K562 (cell line): Measurements from ENCODE around the gene RIMOC1. TPM values are rescaled to one million over a fixed set of nuclear protein-coding genes. Genes with fewer than 3 reads are reported as not detected.

Experiments
- ATAC-seq: fragments of 200-7000 bp; cut with Tn5 transposase; 3 replicates; pipeline ENCODE4 v1.9.1; 2020; ENCODE audit warnings: moderate library complexity
- BruUV-seq: library from RNA; stranded (reverse); fragments of 400-500 nt; replicated peaks from 2 replicates; lab custom pipeline; 2021; lab: Mats Ljungman, UMichigan
- CTCF ChIA-PET: fragments of 300-600 bp; formaldehyde crosslinking; extraction: SDS; loops from one replicate; lab custom pipeline; 2021; ENCODE audit warnings: low intra/inter-chr PET ratio; lab: Yijun Ruan, JAX
- POLR2A ChIA-PET: fragments of 300-600, 350-650 bp; sonication (Branson Sonifier 250); formaldehyde crosslinking; extraction: SDS; loops from one replicate; lab custom pipeline; 2021; ENCODE audit warnings: antibody characterized with exemption, inconsistent platforms; lab: Yijun Ruan, JAX
- DNase-seq, 4 experiments: peaks; one replicate each; pipeline versions ENCODE4 v3.0.0 to v3.0.0-alpha.2; 2011 to 2018; ENCODE audit warnings: low spot score in 3 of 4, mixed read lengths in 3 of 4; ENCODE audit errors: extremely low read depth in 1 of 4
- FAIRE-seq: peaks from 2 replicates; lab custom pipeline; 2011; peaks lifted over from hg19 to GRCh38; lab: Jason Lieb, UNC
- H2AFZ ChIP-seq: 2 replicates; pipeline ENCODE4 v1.6.0; 2011; ENCODE audit warnings: low read depth, low read length, control low read depth, inconsistent platforms
- H3K27ac ChIP-seq: fragments of 200-600 bp; 3 replicates; pipeline ENCODE4 v1.8.0; 2011; ENCODE audit warnings: low read depth, mild to moderate bottlenecking, control low read depth, inconsistent platforms, low read length, moderate library complexity, mixed read lengths; ENCODE audit errors: extremely low read depth
- H3K27me3 ChIP-seq, 2 experiments: fragments of 300-600 bp in 1 of 2; 2 replicates in 1 of 2; 3 replicates in 1 of 2; pipeline versions ENCODE4 v1.6.0 to v1.8.0; 2011; ENCODE audit warnings: inconsistent platforms in 2 of 2, low read length in 2 of 2, mild to moderate bottlenecking in 1 of 2, mixed read lengths in 1 of 2, moderate library complexity in 1 of 2; ENCODE audit not compliant: control insufficient read depth in 2 of 2, insufficient read depth in 2 of 2
- H3K36me3 ChIP-seq: fragments of 300-600 bp; 3 replicates; pipeline ENCODE4 v1.8.0; 2011; ENCODE audit warnings: mild to moderate bottlenecking, low read length, inconsistent platforms; ENCODE audit not compliant: control insufficient read depth, insufficient read depth
- H3K4me1 ChIP-seq, 2 experiments: fragments of 200-600 bp in 1 of 2; replicated peaks in 1 of 2; 2 replicates in 1 of 2; 3 replicates in 1 of 2; pipeline versions ENCODE4 v1.5.1 to v1.8.0; 2011; ENCODE audit warnings: inconsistent platforms in 2 of 2, low read length in 2 of 2, mild to moderate bottlenecking in 1 of 2, mixed read lengths in 1 of 2, moderate library complexity in 1 of 2; ENCODE audit not compliant: control insufficient read depth in 2 of 2, insufficient read depth in 2 of 2
- H3K4me2 ChIP-seq: 2 replicates; pipeline ENCODE4 v1.6.1; 2011; ENCODE audit warnings: low read length, control low read depth, inconsistent platforms, mixed read lengths; ENCODE audit not compliant: insufficient read depth
- H3K4me3 ChIP-seq: fragments of 200-600 bp; sonication (generic), shearing (Covaris generic); 2 replicates; pipeline ENCODE4 v1.5.1; 2016; ENCODE audit warnings: control low read depth, inconsistent platforms
- H3K79me2 ChIP-seq: fragments of 200-600 bp; 3 replicates; pipeline ENCODE4 v1.8.0; 2011; ENCODE audit warnings: low read length, inconsistent platforms; ENCODE audit not compliant: control insufficient read depth, insufficient read depth
- H3K9ac ChIP-seq, 2 experiments: 2 replicates each; pipeline versions ENCODE4 v1.6.0 to v1.6.1; 2011; ENCODE audit warnings: low read depth in 2 of 2, low read length in 2 of 2, control low read depth in 1 of 2, inconsistent platforms in 1 of 2, mild to moderate bottlenecking in 1 of 2, mixed read lengths in 1 of 2; ENCODE audit not compliant: insufficient read depth in 1 of 2
- H3K9me1 ChIP-seq: one replicate; pipeline ENCODE4 v1.6.0; 2011; ENCODE audit warnings: inconsistent platforms, mild to moderate bottlenecking, low read length, moderate library complexity; ENCODE audit not compliant: control insufficient read depth, insufficient read depth
- H3K9me3 ChIP-seq: replicated peaks from 2 replicates; pipeline ENCODE4 v1.5.1; 2011; ENCODE audit warnings: low read depth, low read length, inconsistent platforms; ENCODE audit not compliant: control insufficient read depth, insufficient read depth
- H4K20me1 ChIP-seq: replicated peaks from 2 replicates; pipeline ENCODE4 v1.6.1; 2011; ENCODE audit warnings: low read length, inconsistent platforms, mixed read lengths; ENCODE audit not compliant: control insufficient read depth, insufficient read depth
- BCOR ChIP-seq: fragments of 450-650 bp; IDR thresholded peaks from 2 replicates; pipeline ENCODE4 v1.6.1; 2016
- CBX8 ChIP-seq: fragments of 200-600 bp; sonication (generic); IDR thresholded peaks from 2 replicates; pipeline ENCODE4 v1.6.1; 2012; ENCODE audit warnings: borderline replicate concordance, mixed run types, low read depth, mild to moderate bottlenecking, moderate library complexity, mixed read lengths, low read length, control low read depth, inconsistent platforms; ENCODE audit not compliant: poor library complexity, severe bottlenecking; ENCODE audit errors: extremely low read depth
- COPS2 ChIP-seq: fragments of 450-650 bp; conservative IDR thresholded peaks from 2 replicates; pipeline ENCODE4 v1.6.1; 2016; ENCODE audit warnings: mild to moderate bottlenecking, moderate library complexity
- CUX1 ChIP-seq: fragments of 200-800 bp; sonication (Bioruptor generic); IDR thresholded peaks from 2 replicates; pipeline ENCODE4 v1.6.1; 2016; ENCODE audit warnings: missing genetic modification characterization, missing compliant biosample characterization
- HMGXB4 ChIP-seq: sonication (generic); formaldehyde crosslinking; IDR thresholded peaks from 2 replicates; pipeline ENCODE4 v1.8.1; 2023; ENCODE audit warnings: mild to moderate bottlenecking, missing genetic modification reagents
- IRF2 ChIP-seq: sonication (generic); formaldehyde crosslinking; IDR thresholded peaks from 2 replicates; pipeline ENCODE4 v1.8.1; 2022; ENCODE audit warnings: mild to moderate bottlenecking, missing genetic modification reagents
- L3MBTL2 ChIP-seq: fragments of 450-650 bp; IDR thresholded peaks from 2 replicates; pipeline ENCODE4 v1.6.1; 2016; ENCODE audit warnings: mild to moderate bottlenecking, moderate library complexity
- PRDM10 ChIP-seq: fragments of 450-650 bp; IDR thresholded peaks from 2 replicates; pipeline ENCODE4 v1.6.1; 2018; ENCODE audit not compliant: partially characterized antibody
- ZBTB2 ChIP-seq: fragments of 450-650 bp; IDR thresholded peaks from 2 replicates; pipeline ENCODE4 v1.6.1; 2016; ENCODE audit warnings: antibody characterized with exemption
- ZKSCAN1 ChIP-seq: fragments of 150-350 bp; IDR thresholded peaks from 2 replicates; pipeline ENCODE4 v1.6.1; 2016; ENCODE audit warnings: low read depth, low read length
- ZNF316 ChIP-seq: fragments of 450-650 bp; IDR thresholded peaks from 2 replicates; pipeline ENCODE4 v1.6.1; 2016
- WGBS: fragments of 100-300 bp; shearing (Covaris generic); methylation state at CpG from one replicate; pipeline ENCODE4 v1.1.6; 2016; ENCODE audit warnings: low coverage, mixed read lengths; ENCODE audit not compliant: insufficient coverage; ENCODE audit errors: missing lambda C conversion rate; 5-methylcytosine and 5-hydroxymethylcytosine counted together
- in situ Hi-C: fragments of 300-500 bp; cut with MboI; formaldehyde crosslinking; loops from 4 replicates; pipeline ENCODE4 v1.15.0; 2018; ENCODE audit warnings: inconsistent platforms, mixed read lengths
- intact Hi-C: fragments of 100-400 bp; cut with micrococcal nuclease; formaldehyde crosslinking; loops from 2 replicates; pipeline ENCODE4 v1.14.2; 2022
- polyA plus RNA-seq, 8 experiments: library from polyadenylated mRNA; depleted of rRNA in 4 of 8; stranded (reverse) in 5 of 8; unstranded in 3 of 8; fragments of >200 nt; fragmentation: Nextera tagmentation in 2 of 8; fragmentation: Illumina TruSeq in 1 of 8; extraction: Ambion mirVana in 2 of 8; extraction: Trizol in 1 of 8; gene quantifications; 2 replicates each; pipeline versions ENCODE4 v1.2.1 to v1.2.3, GENCODE V29; 2011 to 2014; ENCODE audit warnings: inconsistent platforms in 1 of 8, missing spikeins in 1 of 8
- total RNA-seq, 7 experiments: library from RNA; depleted of rRNA in 6 of 7; stranded (reverse); fragments of >200 nt in 6 of 7; fragmentation: Illumina TruSeq in 2 of 7; extraction: Trizol in 2 of 7; gene quantifications; 2 replicates each; pipeline versions ENCODE4 v1.2.1 to v1.2.3, GENCODE V29; 2011 to 2021; ENCODE audit warnings: low replicate concordance in 1 of 7

RIMOC1 gene
- total and polyA plus RNA-seq, 9 of the 15 experiments (the other 6 are each of a cell fraction or from before 2014, with no cell fraction given) = 11.6 to 63.1 (median 30.8) TPM

GRCh38 chr5:41918105-41918504 lies 14.0 kb downstream of the RIMOC1 start:
- Histone ChIP-seq H3K9me1 (no peaks in the 10 kb centered on the region), H3K36me3 (peaks cover 95% of the 10 kb centered on the region), H3K4me3 (no peak overlapping the region), H3K9me3 (no peaks in the 10 kb centered on the region), H3K27ac (no peak overlapping the region), H3K79me2 (no peaks in the 10 kb centered on the region), H3K9ac (no peak overlapping the region), H3K4me1 (no peaks in the 10 kb centered on the region), H3K27me3 (no peaks in the 10 kb centered on the region), H3K4me2 (no peak overlapping the region), H4K20me1 (no peaks in the 10 kb centered on the region), H2AFZ (no peak overlapping the region)
- ATAC-seq = no peak
- 75% methylated on average over 2 of the region's 2 CpGs for WGBS
- ChIA-PET POLR2A (interaction anchor here (2.2 kb wide), 1 partner anchor 14 kb away, joined by 5 read pairs; the partner anchor contains the start of gene RIMOC1), CTCF (no interaction called here)
- no TSS peak for BruUV-seq
- FAIRE-seq = no peak
- in situ Hi-C loops (no loop called here), intact Hi-C loops (no loop called here)
- DNase-seq = no peak
- TF ChIP-seq CUX1 = no peak
- no peak for TF ChIP-seq PRDM10
- TF ChIP-seq ZKSCAN1 = no peak
- TF ChIP-seq BCOR = no peak
- TF ChIP-seq ZBTB2 = no peak
- no peak for TF ChIP-seq HMGXB4 (CRISPR knock-in tag)
- no peak for TF ChIP-seq CBX8
- TF ChIP-seq COPS2 = no peak
- no peak for TF ChIP-seq ZNF316
- no peak for TF ChIP-seq IRF2 (CRISPR knock-in tag)
- TF ChIP-seq L3MBTL2 = no peak
